HCT116 (cell line): Measurements from ENCODE around the gene GGCX. TPM values are rescaled to one million over a fixed set of nuclear protein-coding genes. Genes with fewer than 3 reads are reported as not detected.

Experiments
- ATAC-seq: fragments of 200-7000 bp; cut with Tn5 transposase; 2 replicates; pipeline ENCODE4 v1.9.1; 2020; ENCODE audit warnings: mild to moderate bottlenecking, moderate library complexity
- BruUV-seq: library from RNA; stranded (reverse); fragments of 400-500 nt; replicated peaks from 2 replicates; lab custom pipeline; 2021; lab: Mats Ljungman, UMichigan
- CTCF ChIA-PET: fragments of 300-600 bp; sonication (Branson Sonifier 250); formaldehyde crosslinking; loops from one replicate; lab custom pipeline; 2021; ENCODE audit warnings: antibody characterized with exemption; lab: Charles Lee
- POLR2A ChIA-PET: fragments of 300-600, 350-600 bp; sonication (Branson Sonifier 250); formaldehyde crosslinking; loops from one replicate; lab custom pipeline; 2021; ENCODE audit warnings: antibody characterized with exemption; lab: Charles Lee
- RAD21 ChIA-PET, 2 experiments: fragments of 300-600 bp; sonication (Branson Sonifier 250); formaldehyde crosslinking; loops; one replicate each; lab custom pipeline; 2023; ENCODE audit warnings: low total read pairs in 2 of 2; ENCODE audit not compliant: uncharacterized antibody in 2 of 2, unreplicated experiment in 2 of 2, low non-redundant PET in 1 of 2; lab: Charles Lee
- DNase-seq: peaks from one replicate; pipeline ENCODE4 v3.0.0-alpha.2; 2010; ENCODE audit warnings: low read depth, low spot score
- H2AFZ ChIP-seq: fragments of 200-600 bp; shearing (Covaris generic), sonication (generic); 2 replicates; pipeline ENCODE4 v1.6.1; 2017; ENCODE audit warnings: low read depth, mixed run types, mixed read lengths, antibody characterized with exemption, low read length; ENCODE audit not compliant: poor library complexity, severe bottlenecking
- H3K27ac ChIP-seq: 2 replicates; pipeline ENCODE4 v1.5.1; 2012; ENCODE audit warnings: low read depth, low read length
- H3K27me3 ChIP-seq: fragments of 200-600 bp; sonication (generic); 2 replicates; pipeline ENCODE4 v1.6.1; 2016; ENCODE audit warnings: mixed run types, low read length, mixed read lengths; ENCODE audit not compliant: insufficient read depth
- H3K36me3 ChIP-seq, 2 experiments: fragments of 200-500 bp in 1 of 2; fragments of 200-600 bp in 1 of 2; sonication (Bioruptor generic) in 1 of 2; sonication (generic) in 1 of 2; 2 replicates each; pipeline versions ENCODE4 v1.5.1 to v1.6.1; 2014 to 2016; ENCODE audit warnings: low read length in 2 of 2, inconsistent platforms in 1 of 2, mixed read lengths in 1 of 2, mixed run types in 1 of 2; ENCODE audit not compliant: insufficient read depth in 2 of 2, control insufficient read depth in 1 of 2
- H3K4me1 ChIP-seq, 2 experiments: fragments of 200-600 bp in 1 of 2; sonication (generic) in 1 of 2; 2 replicates each; pipeline versions ENCODE4 v1.5.1 to v1.6.1; 2012 to 2017; ENCODE audit warnings: low read length in 2 of 2, inconsistent platforms in 1 of 2, mild to moderate bottlenecking in 1 of 2, mixed read lengths in 1 of 2, mixed run types in 1 of 2, moderate library complexity in 1 of 2; ENCODE audit not compliant: insufficient read depth in 2 of 2, control insufficient read depth in 1 of 2
- H3K4me2 ChIP-seq: fragments of 200-600 bp; sonication (generic); 2 replicates; pipeline ENCODE4 v1.6.1; 2017; ENCODE audit warnings: mixed run types, low read length, mixed read lengths
- H3K4me3 ChIP-seq, 2 experiments: fragments of 200-600 bp in 1 of 2; sonication (generic) in 1 of 2; replicated peaks in 1 of 2; 2 replicates each; pipeline ENCODE4 v1.5.1; 2011 to 2016; ENCODE audit warnings: low read length in 2 of 2, control low read depth in 1 of 2, low read depth in 1 of 2, mild to moderate bottlenecking in 1 of 2, mixed read lengths in 1 of 2, mixed run types in 1 of 2
- H3K79me2 ChIP-seq: fragments of 200-600 bp; sonication (generic); 2 replicates; pipeline ENCODE4 v1.6.1; 2017; ENCODE audit warnings: mild to moderate bottlenecking, mixed run types, low read length, moderate library complexity, mixed read lengths; ENCODE audit not compliant: insufficient read depth
- H3K9ac ChIP-seq: fragments of 200-600 bp; sonication (generic); 2 replicates; pipeline ENCODE4 v1.6.1; 2016; ENCODE audit warnings: low read length, mixed read lengths
- H3K9me2 ChIP-seq: fragments of 200-600 bp; sonication (generic), shearing (Covaris generic); 2 replicates; pipeline ENCODE4 v1.6.1; 2017; ENCODE audit warnings: mixed run types, mild to moderate bottlenecking, moderate library complexity; ENCODE audit not compliant: insufficient read depth
- H3K9me3 ChIP-seq, 2 experiments: fragments of 200-500 bp in 1 of 2; fragments of 200-600 bp in 1 of 2; sonication (Bioruptor generic) in 1 of 2; sonication (generic) in 1 of 2; 2 replicates each; pipeline ENCODE4 v1.6.1; 2014 to 2017; ENCODE audit warnings: low read length in 2 of 2, mixed read lengths in 2 of 2, inconsistent platforms in 1 of 2, low read depth in 1 of 2, mild to moderate bottlenecking in 1 of 2, mixed run types in 1 of 2, moderate library complexity in 1 of 2; ENCODE audit not compliant: control insufficient read depth in 1 of 2, insufficient read depth in 1 of 2
- H4K20me1 ChIP-seq: fragments of 200-600 bp; sonication (generic), shearing (Covaris generic); 2 replicates; pipeline ENCODE4 v1.6.1; 2017; ENCODE audit warnings: mixed run types, mild to moderate bottlenecking, moderate library complexity; ENCODE audit not compliant: insufficient read depth
- ATF3 ChIP-seq: IDR thresholded peaks from 2 replicates; pipeline ENCODE4 v1.6.1; 2012
- CTCF ChIP-seq, 3 experiments: fragments of 200-600 bp in 1 of 3; sonication (generic) in 1 of 3; IDR thresholded peaks in 2 of 3; conservative IDR thresholded peaks in 1 of 3; 2 replicates each; pipeline ENCODE4 v1.5.1; 2012 to 2017; ENCODE audit warnings: low read depth in 2 of 3, low read length in 2 of 3, antibody characterized with exemption in 1 of 3, borderline replicate concordance in 1 of 3, control low read depth in 1 of 3, mild to moderate bottlenecking in 1 of 3, mixed read lengths in 1 of 3, mixed run types in 1 of 3, moderate library complexity in 1 of 3; ENCODE audit not compliant: insufficient read depth in 1 of 3
- EGR1 ChIP-seq: IDR thresholded peaks from 2 replicates; pipeline ENCODE4 v1.6.1; 2012; ENCODE audit warnings: low read depth
- EZH2 ChIP-seq: fragments of 200-600 bp; sonication (generic); IDR thresholded peaks from 2 replicates; pipeline ENCODE4 v1.6.1; 2017; ENCODE audit warnings: antibody characterized with exemption, mixed run types
- EZH2phosphoT487 ChIP-seq: fragments of 200-600 bp; IDR thresholded peaks from 2 replicates; pipeline ENCODE4 v1.6.1; 2018; ENCODE audit warnings: antibody characterized with exemption, borderline replicate concordance
- FOSL1 ChIP-seq: IDR thresholded peaks from 2 replicates; pipeline ENCODE4 v1.6.1; 2012; ENCODE audit warnings: low read depth
- MAX ChIP-seq: IDR thresholded peaks from 2 replicates; pipeline ENCODE4 v1.6.1; 2012
- REST ChIP-seq: IDR thresholded peaks from 2 replicates; pipeline ENCODE4 v1.6.1; 2012; ENCODE audit warnings: low read depth
- SIN3A ChIP-seq: IDR thresholded peaks from 2 replicates; pipeline ENCODE4 v1.6.1; 2012; ENCODE audit warnings: low read depth
- SP1 ChIP-seq: IDR thresholded peaks from 2 replicates; pipeline ENCODE4 v1.6.1; 2012; ENCODE audit warnings: low read depth
- SRF ChIP-seq: IDR thresholded peaks from 2 replicates; pipeline ENCODE4 v1.6.1; 2012; ENCODE audit warnings: low read depth
- TCF7L2 ChIP-seq: IDR thresholded peaks from 2 replicates; pipeline ENCODE4 v1.7.0; 2011; ENCODE audit warnings: borderline replicate concordance, inconsistent platforms; ENCODE audit not compliant: insufficient read depth, insufficient read length; ENCODE audit errors: extremely low read depth
- YY1 ChIP-seq: IDR thresholded peaks from 2 replicates; pipeline ENCODE4 v1.6.1; 2011; ENCODE audit warnings: low read length, low read depth, moderate library complexity, mild to moderate bottlenecking; ENCODE audit not compliant: insufficient replicate concordance; ENCODE audit errors: extremely low read depth
- ZFX ChIP-seq: fragments of 450-650 bp; IDR thresholded peaks from 2 replicates; pipeline ENCODE4 v1.6.1; 2017
- intact Hi-C: fragments of 100-400 bp; cut with micrococcal nuclease; formaldehyde crosslinking; loops from 2 replicates; pipeline ENCODE4 v1.10.0; 2022
- total RNA-seq: library from RNA; stranded (reverse); gene quantifications from one replicate; pipeline ENCODE4 v1.2.1, GENCODE V29; 2021; ENCODE audit not compliant: unreplicated experiment

GGCX gene
- total RNA-seq, 1 experiment from 2014 or later, result 43.5 TPM

GRCh38 chr2:85597241-85597640, 35.9 kb upstream of the GGCX start:
- Histone ChIP-seq H2AFZ (no peak overlapping the region), H3K36me3 (peaks cover 4 to 5% of the 10 kb centered on the region in 2 experiments; a peak in 3 of 4 replicates), H3K9ac (no peak overlapping the region), H3K4me2 (0 out of 2 replicates have a peak overlapping the region, but pooled peaks have one; percentile 90), H3K27me3 (no peaks in the 10 kb centered on the region), H3K4me1 (peaks cover 14 to 30% of the 10 kb centered on the region in 2 experiments), H4K20me1 (no peaks in the 10 kb centered on the region), H3K79me2 (peaks cover 18% of the 10 kb centered on the region), H3K4me3 (no peak overlapping the region), H3K27ac (no peak overlapping the region), H3K9me2 (no peaks in the 10 kb centered on the region), H3K9me3 (no peaks in the 10 kb centered on the region)
- ChIA-PET RAD21 (no interaction called here), POLR2A (no interaction called here), CTCF (no interaction called here)
- TSS peak; percentile 44 for BruUV-seq
- intact Hi-C loops, result no loop called here
- ATAC-seq (no peak), DNase-seq (no peak)
- TF ChIP-seq EZH2 (no peak), SIN3A (no peak), SP1 (no peak)

GRCh38 chr2:85596486-85597143, 35.3 kb upstream of the GGCX start:
- Histone ChIP-seq H4K20me1 (no peaks in the 10 kb centered on the region), H2AFZ (no peak overlapping the region), H3K27ac (no peak overlapping the region), H3K4me1 (peaks cover 12 to 30% of the 10 kb centered on the region in 2 experiments), H3K27me3 (no peaks in the 10 kb centered on the region), H3K79me2 (peaks cover 18% of the 10 kb centered on the region), H3K4me3 (peak overlapping the region; percentile 86 to 95), H3K4me2 (peak overlapping the region; percentile 90), H3K36me3 (peaks cover 4 to 5% of the 10 kb centered on the region in 2 experiments; a peak in 3 of 4 replicates), H3K9me2 (no peaks in the 10 kb centered on the region), H3K9me3 (no peaks in the 10 kb centered on the region), H3K9ac (peak overlapping the region; percentile 82)
- no TSS peak for BruUV-seq
- intact Hi-C loops, result no loop called here
- ChIA-PET RAD21 (no interaction called here), CTCF (no interaction called here), POLR2A (no interaction called here)
- ATAC-seq (no peak), DNase-seq (no peak)
- TF ChIP-seq ATF3 (no peak), YY1 (no peak), REST (no peak), SRF (no peak), TCF7L2 (no peak), FOSL1 (no peak), ZFX (no peak), EGR1 (no peak), CTCF (IDR thresholded peaks at IDR 0.05 in 2 of 3, conservative IDR thresholded peaks at IDR 0.05 in 1 of 3; ENCODE audit: borderline replicate concordance in 1 of 3, insufficient read depth in 1 of 3, low read depth in 2 of 3, low read length in 2 of 3) (no peak), EZH2phosphoT487 (no peak), SP1 (no peak), MAX (no peak)
